NCI-H526 treated with DMSO at 0.1 percent for 48 hours (cell line): ENCODE measurements around the gene NDUFA7.
"Not testable (repeated sequence)": the region's sequence is repeated elsewhere in the genome, so short reads cannot be mapped to it uniquely, and the experiment has no call there.

Experiments used
- DNase-seq: peaks from one replicate; lab custom pipeline; 2025; lab: John Stamatoyannopoulos, UW

Gene NDUFA7

DNA sequence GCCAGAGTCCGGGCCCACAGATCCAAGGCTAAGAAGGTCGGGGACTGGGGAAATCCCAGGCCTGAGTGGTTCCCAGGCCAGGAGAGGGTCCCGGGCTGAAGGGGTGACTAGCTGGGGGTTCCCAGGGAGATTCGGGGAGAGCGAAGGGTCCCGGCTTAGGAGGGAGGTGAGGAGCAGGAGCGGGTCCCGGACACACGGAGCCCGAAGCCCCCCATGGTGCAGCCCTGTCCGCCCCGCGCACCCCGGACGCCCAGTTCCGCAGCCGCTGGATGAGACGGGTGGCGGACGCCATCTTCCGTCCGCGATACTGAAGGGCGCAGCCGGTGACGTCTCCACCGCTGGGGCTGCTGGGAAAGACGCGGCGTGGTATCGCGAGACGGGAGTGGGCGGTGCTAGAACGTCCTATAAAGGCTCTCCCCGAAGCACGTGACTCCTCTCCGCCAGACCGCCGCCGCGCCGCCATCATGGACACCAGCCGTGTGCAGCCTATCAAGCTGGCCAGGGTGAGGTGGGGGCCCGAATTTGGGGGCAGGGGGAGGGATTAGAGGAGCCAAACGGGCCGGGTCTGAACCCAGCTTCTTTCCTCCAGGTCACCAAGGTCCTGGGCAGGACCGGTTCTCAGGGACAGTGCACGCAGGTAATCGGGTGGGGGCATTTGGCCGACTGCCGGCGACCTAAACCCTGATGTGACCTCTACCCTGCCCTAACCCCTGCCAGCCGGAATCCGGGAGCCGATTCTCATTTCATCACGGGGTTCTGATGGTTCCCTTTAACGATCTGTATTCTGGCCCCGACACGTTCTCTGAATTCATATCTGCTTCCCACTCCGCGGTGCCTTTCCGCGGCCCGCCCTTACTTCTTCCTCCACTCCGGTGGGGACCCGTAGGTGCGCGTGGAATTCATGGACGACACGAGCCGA is at the start of gene NDUFA7, which contains the start of gene RPS28:
Gene NDUFA7, minus strand, starts transcription at position 309 of the 919 bp plus-strand sequence. Its CDS starts 17 bp downstream, at position 292.
Gene RPS28, plus strand, starts transcription at position 430 of the 919 bp plus-strand sequence. Its CDS starts 35 bp downstream, at position 465.
- DNase-seq: peak; percentile 89

GRCh38 chr19:8370176-8371010 is 49.2 kb upstream of the NDUFA7 start:
- DNase-seq: no peak

GRCh38 chr19:8367327-8368001 is 46.3 kb upstream of the NDUFA7 start:
- DNase-seq: no peak

DNA sequence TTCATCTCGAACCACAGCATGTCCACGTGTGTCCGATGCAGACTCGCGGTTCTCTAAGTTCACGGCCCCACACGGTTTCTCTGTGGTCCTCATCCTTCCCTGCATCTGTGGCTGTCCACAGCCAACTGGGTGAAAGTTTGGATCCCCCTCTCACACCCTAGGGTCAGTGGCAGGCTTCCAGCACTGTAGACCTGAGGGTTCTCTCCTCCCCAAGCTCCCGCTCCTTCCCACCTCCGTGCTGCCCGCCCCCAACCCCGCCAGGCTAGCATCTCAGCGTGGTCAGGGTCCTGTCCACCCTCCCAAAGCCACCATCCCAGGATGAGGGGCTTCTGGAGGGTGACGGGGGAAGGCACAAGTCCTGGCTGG is 45.8 kb upstream of the NDUFA7 start:
- DNase-seq: no peak

- DNase-seq: no peak
These were observed 45.0 kb upstream of the NDUFA7 start for GRCh38 chr19:8366121-8366581.

GRCh38 chr19:8363803-8364771 is 42.9 kb upstream of the NDUFA7 start, which contains the start of gene ANGPTL4:
Gene ANGPTL4 (plus strand): TSS chr19:8364155. CDS start chr19:8364322, 167 bp downstream.
- DNase-seq: no peak

DNA sequence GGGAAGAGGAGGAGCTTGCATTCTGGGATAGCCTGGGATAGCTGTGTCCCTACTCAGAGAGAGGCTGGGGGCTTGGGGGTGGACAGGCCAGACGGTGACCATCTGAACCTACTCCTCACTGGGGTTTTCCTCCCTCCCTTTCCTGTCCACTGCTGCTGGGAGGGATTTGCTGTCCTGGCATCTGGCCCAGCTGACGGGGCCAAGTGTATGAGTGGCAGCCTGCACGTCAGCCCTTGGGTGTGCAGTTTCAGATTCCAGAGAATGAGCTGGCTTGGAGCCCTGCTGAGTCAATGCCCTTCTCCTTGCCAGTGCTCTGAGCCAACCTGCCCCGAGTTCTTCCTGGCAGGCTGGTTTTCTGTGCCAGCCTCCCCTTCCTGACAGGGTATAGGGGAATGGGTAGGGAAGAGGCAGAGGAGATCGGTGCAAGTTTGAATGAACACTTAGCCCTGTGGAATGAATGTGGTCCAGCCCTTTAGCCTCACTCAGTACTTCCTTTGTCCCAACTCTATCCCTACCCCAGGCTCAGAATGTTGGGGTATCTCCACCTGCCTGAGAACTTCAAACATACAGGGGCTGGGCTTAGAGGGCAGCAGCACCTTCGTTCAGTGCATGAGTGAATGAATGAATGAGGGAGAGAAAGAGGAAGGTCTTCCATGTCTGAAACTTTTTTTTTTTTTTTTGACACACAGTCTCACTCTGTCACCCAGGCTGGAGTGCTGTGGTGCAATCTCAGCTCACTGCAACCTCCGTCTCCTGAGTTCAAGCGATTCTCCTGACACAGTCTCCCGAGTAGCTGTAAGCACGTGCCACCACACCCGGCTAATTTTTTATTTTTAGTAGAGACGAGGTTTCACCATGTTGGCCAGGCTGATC is 41.0 kb upstream of the NDUFA7 start:
- no peak for DNase-seq

DNA sequence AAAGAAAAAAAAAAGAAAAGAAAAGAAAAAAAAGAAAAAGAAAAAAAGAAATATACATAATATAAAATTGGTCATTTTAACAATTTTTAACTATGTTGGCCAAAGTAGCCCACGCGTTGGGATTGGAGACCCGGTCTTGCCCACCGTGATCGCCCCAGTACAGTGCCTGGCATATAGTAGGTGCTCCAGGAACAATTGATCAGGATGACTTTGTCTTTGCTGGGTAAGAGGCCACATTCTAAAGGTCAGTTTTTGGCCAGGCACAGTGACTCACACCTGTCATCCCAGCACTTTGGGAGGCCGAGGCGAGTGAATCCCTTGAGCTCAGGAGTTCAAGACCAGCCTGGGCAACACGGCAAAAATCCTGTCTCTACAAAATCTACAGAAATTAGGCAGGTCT is 39.0 kb upstream of the NDUFA7 start:
- no peak for DNase-seq

DNA sequence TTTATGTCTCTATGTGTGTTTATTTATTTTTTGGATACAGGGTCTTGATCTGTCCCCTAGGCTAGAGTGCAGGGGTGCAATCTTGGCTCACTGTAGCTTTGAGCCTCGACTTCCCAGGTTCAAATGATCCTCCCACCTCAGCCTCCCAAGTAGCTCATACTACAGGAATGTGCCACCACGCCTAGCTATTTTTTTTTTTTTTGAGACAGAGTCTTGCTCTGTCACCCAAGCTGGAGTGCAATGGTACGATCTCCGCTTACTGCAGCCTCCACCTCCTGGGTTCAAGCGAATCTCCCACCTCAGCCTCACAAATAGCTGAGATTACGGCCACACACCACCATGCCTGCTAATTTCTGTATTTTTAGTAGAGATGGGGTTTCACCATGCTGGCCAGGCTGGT is 37.8 kb upstream of the NDUFA7 start:
- no peak for DNase-seq

DNA sequence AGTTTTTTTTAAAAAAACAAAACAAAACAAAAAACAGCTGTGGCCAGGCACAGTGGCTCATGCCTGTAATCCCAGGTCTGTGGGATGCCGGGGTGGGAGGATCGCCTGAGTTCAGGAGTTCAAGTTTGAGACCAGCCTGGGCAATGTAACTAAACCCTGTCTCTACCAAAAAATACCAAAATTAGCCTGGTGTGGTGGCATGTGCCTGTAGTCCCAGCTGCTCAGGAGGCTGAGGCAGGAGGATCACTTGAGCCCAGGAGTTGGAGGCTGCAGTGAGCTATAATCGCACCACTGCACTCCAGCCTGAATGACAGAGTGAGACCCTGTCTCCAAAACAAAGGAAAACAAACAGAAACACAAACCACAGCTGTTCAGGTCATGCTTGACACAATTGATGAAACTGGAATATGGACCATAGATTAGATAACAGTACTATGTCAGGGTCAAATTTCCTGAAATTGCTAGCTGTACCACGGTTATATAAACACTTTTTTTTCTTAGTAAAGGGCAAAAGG is 35.9 kb upstream of the NDUFA7 start:
- DNase-seq: no peak

DNA sequence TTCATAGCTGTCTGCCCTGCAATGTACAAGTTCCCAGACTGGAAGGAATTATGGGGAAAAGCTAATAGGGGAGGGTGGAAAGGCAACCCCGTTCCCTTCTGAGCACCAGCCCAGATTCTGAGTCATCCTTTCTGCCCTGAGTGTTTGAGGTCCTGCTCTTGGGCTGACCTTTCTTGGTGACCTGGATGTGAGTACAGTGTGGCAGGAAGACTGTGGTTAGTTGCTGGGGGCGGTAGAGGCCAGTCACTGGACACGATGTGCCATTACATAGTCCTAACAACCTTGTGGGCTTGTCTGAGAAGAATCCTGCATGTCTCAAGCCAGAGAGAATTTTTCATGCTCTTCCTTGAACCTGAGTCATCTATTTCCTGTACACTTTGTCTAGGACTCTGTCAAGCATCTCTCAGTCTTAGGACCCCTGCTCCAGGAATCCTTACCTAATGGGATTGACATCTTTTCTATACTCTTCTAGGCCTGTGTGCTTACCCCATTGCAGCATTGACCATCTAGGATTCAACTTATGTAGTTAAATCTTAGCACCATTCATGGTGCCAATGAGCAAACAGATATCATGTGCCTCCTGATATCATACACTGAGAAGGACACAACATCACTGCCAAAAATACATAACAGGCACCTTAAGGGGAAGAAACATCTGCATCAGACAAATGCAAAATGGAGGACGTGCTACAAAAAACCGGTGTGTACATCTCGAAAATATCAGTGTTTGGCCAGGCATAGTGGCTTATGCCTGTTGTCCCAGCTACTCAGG is 34.6 kb upstream of the NDUFA7 start:
- no peak for DNase-seq

GRCh38 chr19:8352845-8353244 is 31.7 kb upstream of the NDUFA7 start:
- not testable (repeated sequence) for DNase-seq

DNA sequence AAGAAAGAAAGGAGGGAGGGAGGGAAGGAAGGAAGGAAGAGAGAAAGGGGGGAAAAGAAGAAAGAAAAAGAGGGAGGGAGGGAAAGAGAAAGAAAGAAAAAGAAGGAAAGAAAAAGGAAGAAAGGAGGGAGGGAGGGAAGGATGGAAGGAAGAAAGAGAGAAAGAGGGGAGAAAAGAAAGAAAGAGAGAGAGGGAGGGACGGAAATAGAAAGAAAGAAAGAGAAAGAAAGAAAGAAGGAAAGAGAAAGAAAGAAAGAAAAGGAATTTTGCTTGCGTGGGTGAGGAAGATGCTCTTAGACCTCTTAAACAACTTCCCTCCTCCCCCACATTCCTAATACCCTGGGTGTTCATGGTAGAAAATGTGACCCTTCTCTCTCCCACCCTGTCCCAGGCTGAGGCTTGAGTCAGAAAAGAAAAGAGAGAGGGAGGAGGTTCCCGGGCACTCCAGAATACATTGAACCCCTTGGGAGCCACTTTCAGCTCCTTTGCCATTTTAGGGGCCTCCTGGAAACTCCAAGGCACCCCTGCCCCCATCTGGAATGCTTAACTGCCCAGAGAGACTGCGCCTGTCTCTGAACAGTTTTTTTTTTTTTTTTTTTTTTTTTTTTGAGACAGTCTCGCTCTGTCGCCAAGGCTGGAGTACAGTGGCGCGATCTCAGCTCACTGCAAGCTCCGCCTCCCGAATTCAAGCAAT is 31.1 kb upstream of the NDUFA7 start:
- no peak for DNase-seq

GRCh38 chr19:8349629-8350372 is 28.6 kb upstream of the NDUFA7 start:
- not testable (repeated sequence) for DNase-seq

DNA sequence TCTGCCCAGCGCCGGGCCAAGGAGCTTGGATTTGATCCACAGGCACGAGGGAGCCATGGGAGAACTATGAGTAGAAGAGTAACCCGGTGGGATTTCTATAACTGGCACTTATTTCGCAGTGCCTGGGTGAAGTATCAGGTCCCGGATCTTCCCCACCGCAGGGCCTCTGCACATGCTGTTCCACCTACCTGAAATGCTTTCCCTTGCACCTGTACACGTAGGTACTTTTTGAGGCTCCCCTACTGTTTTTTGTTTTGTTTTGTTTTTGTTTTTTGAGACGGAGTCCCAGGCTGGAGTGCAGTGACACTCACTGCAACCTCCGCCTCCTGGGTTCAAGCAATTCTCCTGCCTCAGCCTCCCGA is 22.3 kb upstream of the NDUFA7 start:
- no peak for DNase-seq

- peak; percentile 77 for DNase-seq
These were observed 21.7 kb upstream of the NDUFA7 start, which contains the start of gene KANK3 for GRCh38 chr19:8342684-8343482. Gene KANK3 (minus strand): TSS chr19:8343262. CDS start chr19:8337828, 5,434 bp downstream.

GRCh38 chr19:8342316-8342683 is 21.1 kb upstream of the NDUFA7 start:
- no peak for DNase-seq
